KOPT-K1 (cell line): ENCODE results near the gene IL5RA.

ENCODE experiments used
- H3K27ac ChIP-seq: fragments of 200-600 bp; sonication (generic); 2 replicates; pipeline ENCODE4 v1.5.1; 2016; ENCODE audit warnings: antibody characterized with exemption, mild to moderate bottlenecking, low read depth, low read length; ENCODE audit not compliant: poor library complexity, severe bottlenecking
- H3K36me3 ChIP-seq: fragments of 200-600 bp; sonication (generic); 2 replicates; pipeline ENCODE4 v1.5.1; 2017; ENCODE audit warnings: antibody characterized with exemption, mild to moderate bottlenecking, low read length, moderate library complexity; ENCODE audit not compliant: insufficient read depth
- H3K9me3 ChIP-seq: fragments of 200-600 bp; sonication (generic); 2 replicates; pipeline ENCODE4 v1.5.1; 2017; ENCODE audit warnings: antibody characterized with exemption, low read length, mild to moderate bottlenecking; ENCODE audit not compliant: insufficient read depth, poor library complexity, severe bottlenecking

IL5RA gene

GRCh38 chr3:3117651-3118050 lies 7.5 kb upstream of the IL5RA start:
- Histone ChIP-seq H3K27ac (no peak overlapping the region), H3K36me3 (no peaks in the 10 kb centered on the region), H3K9me3 (no peaks in the 10 kb centered on the region)

- H3K9me3 ChIP-seq = no peaks in the 10 kb centered on the region
- H3K36me3 ChIP-seq = no peaks in the 10 kb centered on the region
- no peak overlapping the region for H3K27ac ChIP-seq
Observed at GRCh38 chr3:3113042-3113709, 3.0 kb upstream of the IL5RA start.

GRCh38 chr3:3110749-3111361 lies 681 bp upstream of the IL5RA start:
- H3K9me3 ChIP-seq = no peaks in the 10 kb centered on the region
- H3K27ac ChIP-seq = no peak overlapping the region
- H3K36me3 ChIP-seq = no peaks in the 10 kb centered on the region

GRCh38 chr3:3109407-3110298 lies 521 bp downstream of the IL5RA start:
- H3K36me3 ChIP-seq = no peaks in the 10 kb centered on the region
- no peak overlapping the region for H3K27ac ChIP-seq
- H3K9me3 ChIP-seq = no peaks in the 10 kb centered on the region

- no peak overlapping the region for H3K27ac ChIP-seq
- H3K9me3 ChIP-seq = no peaks in the 10 kb centered on the region
- no peaks in the 10 kb centered on the region for H3K36me3 ChIP-seq
Observed at GRCh38 chr3:3107858-3108257, 2.3 kb downstream of the IL5RA start.

GRCh38 chr3:3107181-3107580 lies 3.0 kb downstream of the IL5RA start:
- Histone ChIP-seq H3K9me3 (no peaks in the 10 kb centered on the region), H3K36me3 (no peaks in the 10 kb centered on the region), H3K27ac (no peak overlapping the region)

GRCh38 chr3:3105815-3106214 lies 4.4 kb downstream of the IL5RA start:
- Histone ChIP-seq H3K27ac (no peak overlapping the region), H3K36me3 (no peaks in the 10 kb centered on the region), H3K9me3 (no peaks in the 10 kb centered on the region)

- no peaks in the 10 kb centered on the region for H3K36me3 ChIP-seq
- H3K27ac ChIP-seq = no peak overlapping the region
- no peaks in the 10 kb centered on the region for H3K9me3 ChIP-seq
Observed at GRCh38 chr3:3105246-3105645, 4.9 kb downstream of the IL5RA start.

GRCh38 chr3:3102751-3103150 lies 7.4 kb downstream of the IL5RA start:
- no peak overlapping the region for H3K27ac ChIP-seq
- H3K9me3 ChIP-seq = no peaks in the 10 kb centered on the region
- H3K36me3 ChIP-seq = no peaks in the 10 kb centered on the region

- Histone ChIP-seq H3K27ac (no peak overlapping the region), H3K36me3 (no peaks in the 10 kb centered on the region), H3K9me3 (no peaks in the 10 kb centered on the region)
Observed at GRCh38 chr3:3101660-3102458, 8.3 kb downstream of the IL5RA start.

- Histone ChIP-seq H3K27ac (no peak overlapping the region), H3K9me3 (no peaks in the 10 kb centered on the region), H3K36me3 (no peaks in the 10 kb centered on the region)
Observed at GRCh38 chr3:3097958-3098357, 12.2 kb downstream of the IL5RA start.

- H3K36me3 ChIP-seq = no peaks in the 10 kb centered on the region
- H3K27ac ChIP-seq = no peak overlapping the region
- no peaks in the 10 kb centered on the region for H3K9me3 ChIP-seq
Observed at GRCh38 chr3:3089017-3089416, 21.2 kb downstream of the IL5RA start.

GRCh38 chr3:3087716-3088465 lies 22.3 kb downstream of the IL5RA start:
- H3K27ac ChIP-seq = no peak overlapping the region
- no peaks in the 10 kb centered on the region for H3K9me3 ChIP-seq
- no peaks in the 10 kb centered on the region for H3K36me3 ChIP-seq

- Histone ChIP-seq H3K36me3 (no peaks in the 10 kb centered on the region), H3K27ac (no peak overlapping the region), H3K9me3 (no peaks in the 10 kb centered on the region)
Observed at GRCh38 chr3:3087279-3087678, 22.9 kb downstream of the IL5RA start.
